ENCODE data around the gene GIPC2. TPM values are rescaled to one million over a fixed set of nuclear protein-coding genes. Genes with fewer than 3 reads are reported as not detected.

The GIPC2 gene
- total RNA-seq, 4 donors from 2014 or later: 14.2 to 40.1 (median 24.1) TPM

- no peak for TF ChIP-seq EP300 (IDR thresholded peaks at IDR 0.05; ENCODE audit: low read depth)
- no peak for TF ChIP-seq POLR2A (IDR thresholded peaks at IDR 0.05)
- TF ChIP-seq POLR2AphosphoS5 (IDR thresholded peaks at IDR 0.05): no peak
- TF ChIP-seq, protein P1, sequence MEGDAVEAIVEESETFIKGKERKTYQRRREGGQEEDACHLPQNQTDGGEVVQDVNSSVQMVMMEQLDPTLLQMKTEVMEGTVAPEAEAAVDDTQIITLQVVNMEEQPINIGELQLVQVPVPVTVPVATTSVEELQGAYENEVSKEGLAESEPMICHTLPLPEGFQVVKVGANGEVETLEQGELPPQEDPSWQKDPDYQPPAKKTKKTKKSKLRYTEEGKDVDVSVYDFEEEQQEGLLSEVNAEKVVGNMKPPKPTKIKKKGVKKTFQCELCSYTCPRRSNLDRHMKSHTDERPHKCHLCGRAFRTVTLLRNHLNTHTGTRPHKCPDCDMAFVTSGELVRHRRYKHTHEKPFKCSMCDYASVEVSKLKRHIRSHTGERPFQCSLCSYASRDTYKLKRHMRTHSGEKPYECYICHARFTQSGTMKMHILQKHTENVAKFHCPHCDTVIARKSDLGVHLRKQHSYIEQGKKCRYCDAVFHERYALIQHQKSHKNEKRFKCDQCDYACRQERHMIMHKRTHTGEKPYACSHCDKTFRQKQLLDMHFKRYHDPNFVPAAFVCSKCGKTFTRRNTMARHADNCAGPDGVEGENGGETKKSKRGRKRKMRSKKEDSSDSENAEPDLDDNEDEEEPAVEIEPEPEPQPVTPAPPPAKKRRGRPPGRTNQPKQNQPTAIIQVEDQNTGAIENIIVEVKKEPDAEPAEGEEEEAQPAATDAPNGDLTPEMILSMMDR (IDR thresholded peaks at IDR 0.05): no peak
- H3K9me3 ChIP-seq: no peaks in the 10 kb centered on the region
- WGBS, 2 donors (ENCODE audit: low coverage in 1 of 2): 87 to 89% methylated on average over 4 of the region's 4 CpGs
- H3K27me3 ChIP-seq: no peaks in the 10 kb centered on the region
- no peaks in the 10 kb centered on the region for H3K4me1 ChIP-seq
- no peak for DNase-seq
- in situ Hi-C loops (cut with MboI; ENCODE audit: low pct_ligation_motif_present in 1 of 4, low pct_unique_long_range_greater_than_20kb in 1 of 4, low sequenced_read_pairs in 3 of 4): no loop called here
- no peaks in the 10 kb centered on the region for H3K36me3 ChIP-seq
- H3K4me3 ChIP-seq: no peak overlapping the region
- intact Hi-C loops (cut with DNase I; ENCODE audit: low total_unique reads): no loop called here
- H3K27ac ChIP-seq: no peak overlapping the region
These were observed 109.4 kb downstream of the GIPC2 start for GRCh38 chr1:78155121-78155520.

GRCh38 chr1:78156805-78157521 is 111.2 kb downstream of the GIPC2 start:
- intact Hi-C loops (cut with DNase I; ENCODE audit: low total_unique reads) (no loop called here), in situ Hi-C loops (cut with MboI; ENCODE audit: low pct_ligation_motif_present in 1 of 4, low pct_unique_long_range_greater_than_20kb in 1 of 4, low sequenced_read_pairs in 3 of 4) (no loop called here)
- H3K27ac ChIP-seq: no peak overlapping the region

GRCh38 chr1:78165816-78166215 is 120.0 kb downstream of the GIPC2 start:
- 65 to 82% methylated on average over 2 of the region's 2 CpGs for WGBS, 2 donors (ENCODE audit: low coverage in 1 of 2)
- intact Hi-C loops (cut with DNase I; ENCODE audit: low total_unique reads): loop anchor here (5.0 kb wide), 1 partner anchor 744 kb away; no protein-coding TSS in a partner anchor
- no peak for TF ChIP-seq POLR2AphosphoS5 (IDR thresholded peaks at IDR 0.05)
- TF ChIP-seq POLR2A (IDR thresholded peaks at IDR 0.05): no peak
- TF ChIP-seq EP300 (IDR thresholded peaks at IDR 0.05; ENCODE audit: low read depth): no peak
- TF ChIP-seq, protein P1 (IDR thresholded peaks at IDR 0.05): no peak

More at GRCh38 chr1:78156805-78157521, 111.2 kb downstream of the GIPC2 start:
- no peak for DNase-seq
- Histone ChIP-seq H3K9me3 (no peaks in the 10 kb centered on the region), H3K4me1 (no peaks in the 10 kb centered on the region), H3K36me3 (no peaks in the 10 kb centered on the region), H3K27me3 (no peaks in the 10 kb centered on the region), H3K4me3 (no peak overlapping the region)
- TF ChIP-seq EP300 (IDR thresholded peaks at IDR 0.05; ENCODE audit: low read depth) (no peak), POLR2AphosphoS5 (IDR thresholded peaks at IDR 0.05) (no peak), POLR2A (IDR thresholded peaks at IDR 0.05) (no peak)
- TF ChIP-seq, protein P1 (IDR thresholded peaks at IDR 0.05): no peak

DNA sequence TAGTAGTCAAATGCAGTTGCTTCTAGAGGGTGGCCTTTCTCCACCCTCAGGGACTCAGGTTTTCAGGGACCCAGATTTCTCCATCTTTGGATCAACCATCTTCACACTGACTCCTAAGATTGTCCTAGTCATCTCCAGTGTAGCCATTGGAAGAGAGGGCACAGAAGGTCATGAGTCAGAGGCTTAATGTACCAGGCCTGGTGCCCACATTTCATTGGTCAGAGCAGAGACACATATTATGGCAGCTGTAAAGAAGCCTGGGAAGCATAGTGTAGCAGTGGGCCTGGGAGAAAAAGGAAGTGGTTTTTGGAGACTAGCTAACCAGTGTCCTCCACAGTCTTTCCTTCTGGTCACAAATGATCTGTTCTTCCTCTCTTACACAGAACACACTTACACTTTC is 122.5 kb downstream of the GIPC2 start:
- in situ Hi-C loops (cut with MboI; ENCODE audit: low pct_ligation_motif_present in 1 of 4, low pct_unique_long_range_greater_than_20kb in 1 of 4, low sequenced_read_pairs in 3 of 4) (no loop called here), intact Hi-C loops (cut with DNase I; ENCODE audit: low total_unique reads) (loop anchor here (5.0 kb wide), 1 partner anchor 746 kb away; no protein-coding TSS in a partner anchor)
- no peaks in the 10 kb centered on the region for H3K27me3 ChIP-seq
- no peak overlapping the region for H3K4me3 ChIP-seq
- no peaks in the 10 kb centered on the region for H3K36me3 ChIP-seq
- DNase-seq: no peak
- peaks cover 0 to 9% (median 0%) of the 10 kb centered on the region in 4 donors for H3K4me1 ChIP-seq
- H3K9me3 ChIP-seq: no peaks in the 10 kb centered on the region
- H3K27ac ChIP-seq: no peak overlapping the region
- TF ChIP-seq, protein P1 (IDR thresholded peaks at IDR 0.05): no peak
- TF ChIP-seq POLR2AphosphoS5 (IDR thresholded peaks at IDR 0.05): no peak

More at GRCh38 chr1:78165816-78166215, 120.0 kb downstream of the GIPC2 start:
- Histone ChIP-seq H3K27ac (no peak overlapping the region), H3K4me1 (peaks cover 0 to 2% (median 0%) of the 10 kb centered on the region in 4 donors), H3K4me3 (no peak overlapping the region), H3K27me3 (no peaks in the 10 kb centered on the region), H3K9me3 (no peaks in the 10 kb centered on the region), H3K36me3 (no peaks in the 10 kb centered on the region)
- in situ Hi-C loops (cut with MboI; ENCODE audit: low pct_ligation_motif_present in 1 of 4, low pct_unique_long_range_greater_than_20kb in 1 of 4, low sequenced_read_pairs in 3 of 4): no loop called here
- DNase-seq: no peak
